Endodermal cell (in vitro differentiated cells): ENCODE data around the gene LEFTY2. TPM values are rescaled to one million over a fixed set of nuclear protein-coding genes. Genes with fewer than 3 reads are reported as not detected.

Experiments used
- DNase-seq: peaks from one replicate; pipeline ENCODE4 v3.0.0-alpha.2; 2017
- H3K27ac ChIP-seq: 2 replicates; pipeline ENCODE4 v1.5.1; 2013; ENCODE audit warnings: mild to moderate bottlenecking, low read depth, low read length, moderate library complexity
- H3K27me3 ChIP-seq: 2 replicates; pipeline ENCODE4 v1.6.1; 2013; ENCODE audit warnings: mild to moderate bottlenecking, low read length, moderate library complexity; ENCODE audit not compliant: insufficient read depth, control insufficient read depth, poor library complexity, severe bottlenecking
- H3K36me3 ChIP-seq: 2 replicates; pipeline ENCODE4 v1.7.0; 2013; ENCODE audit warnings: mild to moderate bottlenecking, low read length, moderate library complexity; ENCODE audit not compliant: control insufficient read depth, insufficient read depth
- H3K4me1 ChIP-seq: one replicate; pipeline ENCODE4 v1.7.0; 2013; ENCODE audit warnings: low read length; ENCODE audit not compliant: control insufficient read depth, insufficient read depth
- H3K4me3 ChIP-seq: 2 replicates; pipeline ENCODE4 v1.5.1; 2013; ENCODE audit warnings: mild to moderate bottlenecking, low read length, moderate library complexity
- H3K9ac ChIP-seq: 2 replicates; pipeline ENCODE4 v1.6.1; 2013; ENCODE audit warnings: mild to moderate bottlenecking, low read length, moderate library complexity; ENCODE audit not compliant: poor library complexity, severe bottlenecking; ENCODE audit errors: extremely low read depth
- H3K9me3 ChIP-seq: 2 replicates; pipeline ENCODE4 v1.6.1; 2013; ENCODE audit warnings: mild to moderate bottlenecking, low read length, moderate library complexity; ENCODE audit not compliant: control insufficient read depth
- H3K27ac Mint-ChIP-seq: 2 replicates; pipeline ENCODE4 v1.8.0; 2020; ENCODE audit warnings: mixed read lengths
- H3K27me3 Mint-ChIP-seq: 2 replicates; pipeline ENCODE4 v1.8.0; 2021; ENCODE audit warnings: mild to moderate bottlenecking, mixed read lengths; ENCODE audit not compliant: insufficient read depth
- H3K36me3 Mint-ChIP-seq: 2 replicates; pipeline ENCODE4 v1.8.0; 2020; ENCODE audit warnings: low read depth, mixed read lengths
- H3K4me1 Mint-ChIP-seq: 2 replicates; pipeline ENCODE4 v1.8.0; 2020; ENCODE audit warnings: mixed read lengths
- H3K4me3 Mint-ChIP-seq: 2 replicates; pipeline ENCODE4 v1.8.0; 2020; ENCODE audit warnings: mild to moderate bottlenecking, moderate library complexity, mixed read lengths
- H3K9me3 Mint-ChIP-seq: 2 replicates; pipeline ENCODE4 v1.8.0; 2020; ENCODE audit warnings: mild to moderate bottlenecking, mixed read lengths
- CTCF ChIP-seq: fragments of 200-600 bp; sonication (generic); conservative IDR thresholded peaks from 2 replicates; pipeline ENCODE4 v1.5.0; 2021; ENCODE audit warnings: antibody characterized with exemption, mild to moderate bottlenecking
- WGBS, 2 experiments: methylation state at CpG; one replicate each; pipeline versions ENCODE4 v1.1.5 to v1.1.7; 2013; ENCODE audit warnings: missing lambda C conversion rate in 2 of 2, mixed read lengths in 1 of 2; ENCODE audit not compliant: insufficient coverage in 1 of 2, insufficient read length in 1 of 2; 5-methylcytosine and 5-hydroxymethylcytosine counted together
- microRNA-seq: library from miRNA; unstranded; fragments of <30 nt; microRNA quantifications from one replicate; pipeline ENCODE4 v1.2.0, GENCODE V29; 2020; ENCODE audit warnings: borderline microRNAs expressed
- total RNA-seq, 2 donors: library from RNA; stranded (reverse); fragmentation: NEBNext Ultra II Directional in 1 of 2; extraction: Animal tissue kit (Norgen Biotek cat#: 25700) in 1 of 2; gene quantifications; 2 replicates in 1 of 2; 3 replicates in 1 of 2; pipeline ENCODE4 v1.2.1, GENCODE V29; 2021

LEFTY2 gene
- total RNA-seq, 2 donors from 2014 or later, result 272 to 938 TPM

- Mint-ChIP-seq H3K4me1 (peaks cover 48% of the 10 kb centered on the region), H3K36me3 (peaks cover 18% of the 10 kb centered on the region), H3K9me3 (no peaks in the 10 kb centered on the region), H3K4me3 (peak overlapping the region; percentile 87), H3K27ac (peak overlapping the region; percentile 86), H3K27me3 (no peaks in the 10 kb centered on the region)
- DNase-seq, result no peak
- no peak for TF ChIP-seq CTCF
- peaks cover 3% of the 10 kb centered on the region for H3K4me1 ChIP-seq
- no peaks in the 10 kb centered on the region for H3K9me3 ChIP-seq
- 83 to 93% methylated on average over 3 to 7 of the region's 7 CpGs for WGBS, 2 experiments
- H3K4me3 ChIP-seq, result peak overlapping the region; percentile 89
- peak overlapping the region; percentile 100 for H3K9ac ChIP-seq
- peaks cover 23% of the 10 kb centered on the region for H3K36me3 ChIP-seq
- H3K27ac ChIP-seq, result no peak overlapping the region
- H3K27me3 ChIP-seq, result no peaks in the 10 kb centered on the region
Observed at GRCh38 chr1:225887030-225887314, 54.0 kb downstream of the LEFTY2 start.

Small RNA genes within 50 kb of the gene (microRNA-seq; reads per million reads assigned to microRNA genes)
- gene MIR6741, result 0.44 reads per million

Other genes with a start within 250 kb of the LEFTY2 start
- gene SRP9, start 163.4 kb downstream of the LEFTY2 start, total RNA-seq, result 100 to 1,000 TPM; 286 to 319 TPM
- gene EPHX1, start 131.1 kb downstream of the LEFTY2 start, total RNA-seq, result 10 to 100 TPM; 49.2 to 84.1 TPM
- 100 to 1,000 TPM; 194 to 232 TPM for gene TMEM63A, start 58.8 kb downstream of the LEFTY2 start, total RNA-seq
- 100 to 1,000 TPM in 1 of 2 donors, 10 to 100 TPM in 1; 76.0 to 660 TPM for gene LEFTY1, start 52.1 kb downstream of the LEFTY2 start, total RNA-seq
- gene PYCR2, start 17.0 kb downstream of the LEFTY2 start, total RNA-seq, result 100 to 1,000 TPM in 1 of 2 donors, 10 to 100 TPM in 1; 94.5 to 101 TPM
- gene SDE2, start 58.1 kb upstream of the LEFTY2 start, total RNA-seq, result 10 to 100 TPM; 19.0 to 21.6 TPM
- 100 to 1,000 TPM; 733 to 829 TPM for gene H3-3A, start 121.5 kb upstream of the LEFTY2 start, total RNA-seq
- 10 to 100 TPM; 34.8 to 48.0 TPM for gene ACBD3, start 245.5 kb upstream of the LEFTY2 start, total RNA-seq